Coronary artery (tissue), 2 donors: ENCODE data around the gene CEBPZOS.

Experiments used
- DNase-seq: peaks from one replicate; pipeline ENCODE4 v3.0.0-alpha.2; 2017; ENCODE audit warnings: low spot score
- H3K27ac ChIP-seq, 2 donors: fragments of 200-600 bp; sonication (generic); one replicate each; pipeline ENCODE4 v1.5.1; 2016 to 2019
- H3K4me3 ChIP-seq: fragments of 200-600 bp; sonication (generic); 2 replicates; pipeline ENCODE4 v1.5.1; 2016; ENCODE audit warnings: mild to moderate bottlenecking, moderate library complexity
- TF ChIP-seq, protein P1 (sequence below): fragments of 200-600 bp; sonication (generic); IDR thresholded peaks from one replicate; pipeline ENCODE4 v1.5.1; 2019; ENCODE audit warnings: antibody characterized with exemption

The CEBPZOS gene

DNA sequence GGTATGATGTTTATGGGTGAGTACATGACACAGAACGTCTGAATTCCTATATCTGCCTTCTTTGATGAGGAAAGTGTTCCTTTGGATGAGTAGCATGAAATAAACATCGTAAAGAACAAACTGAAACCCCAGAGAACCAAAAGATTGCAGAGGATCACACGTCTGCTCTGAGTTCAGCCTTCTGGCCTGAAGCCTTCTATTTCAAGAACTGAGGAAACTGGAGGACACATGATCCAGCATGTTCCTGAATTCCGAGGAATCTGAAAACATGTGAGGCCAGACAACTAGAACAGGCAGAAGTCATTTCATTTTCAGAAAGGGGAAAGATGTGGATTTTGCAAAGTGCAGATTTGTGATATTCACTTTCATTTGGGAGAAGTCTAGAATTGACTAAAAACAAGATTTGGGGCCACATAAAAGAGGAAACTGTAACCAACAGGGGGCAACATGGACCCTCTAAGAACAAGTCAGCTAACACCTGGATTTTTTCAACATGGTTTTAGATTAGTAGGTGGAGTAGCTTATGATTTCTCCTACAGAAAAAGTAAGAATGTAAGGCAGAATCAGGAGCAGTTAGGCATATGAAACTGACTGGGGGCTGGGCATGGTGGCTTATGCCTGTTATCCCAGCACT lies 16.2 kb upstream of the CEBPZOS start:
- Histone ChIP-seq H3K27ac (no peak overlapping the region), H3K4me3 (no peak overlapping the region)
- TF ChIP-seq, protein P1, sequence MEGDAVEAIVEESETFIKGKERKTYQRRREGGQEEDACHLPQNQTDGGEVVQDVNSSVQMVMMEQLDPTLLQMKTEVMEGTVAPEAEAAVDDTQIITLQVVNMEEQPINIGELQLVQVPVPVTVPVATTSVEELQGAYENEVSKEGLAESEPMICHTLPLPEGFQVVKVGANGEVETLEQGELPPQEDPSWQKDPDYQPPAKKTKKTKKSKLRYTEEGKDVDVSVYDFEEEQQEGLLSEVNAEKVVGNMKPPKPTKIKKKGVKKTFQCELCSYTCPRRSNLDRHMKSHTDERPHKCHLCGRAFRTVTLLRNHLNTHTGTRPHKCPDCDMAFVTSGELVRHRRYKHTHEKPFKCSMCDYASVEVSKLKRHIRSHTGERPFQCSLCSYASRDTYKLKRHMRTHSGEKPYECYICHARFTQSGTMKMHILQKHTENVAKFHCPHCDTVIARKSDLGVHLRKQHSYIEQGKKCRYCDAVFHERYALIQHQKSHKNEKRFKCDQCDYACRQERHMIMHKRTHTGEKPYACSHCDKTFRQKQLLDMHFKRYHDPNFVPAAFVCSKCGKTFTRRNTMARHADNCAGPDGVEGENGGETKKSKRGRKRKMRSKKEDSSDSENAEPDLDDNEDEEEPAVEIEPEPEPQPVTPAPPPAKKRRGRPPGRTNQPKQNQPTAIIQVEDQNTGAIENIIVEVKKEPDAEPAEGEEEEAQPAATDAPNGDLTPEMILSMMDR: no peak
- no peak for DNase-seq

DNA sequence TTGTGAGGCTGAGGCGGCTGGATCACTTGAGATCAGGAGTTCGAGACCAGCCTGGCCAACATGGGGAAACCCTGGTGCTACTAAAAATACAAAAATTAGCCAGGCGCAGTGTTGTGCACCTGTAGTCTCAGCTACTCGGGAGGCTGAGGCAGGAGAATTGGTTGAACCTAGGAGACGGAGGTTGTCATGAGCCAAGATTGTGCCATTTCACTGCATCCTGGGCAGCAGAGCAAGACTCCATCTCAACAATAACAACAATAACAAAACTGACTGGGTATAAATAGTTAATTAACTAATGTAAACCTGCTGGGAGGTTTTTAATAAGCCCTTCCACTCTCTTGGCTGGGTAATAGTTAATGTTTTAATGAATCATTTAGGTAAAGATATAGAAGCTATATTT lies 15.7 kb upstream of the CEBPZOS start:
- TF ChIP-seq, protein P1: no peak
- DNase-seq: no peak
- Histone ChIP-seq H3K27ac (no peak overlapping the region), H3K4me3 (no peak overlapping the region)

DNA sequence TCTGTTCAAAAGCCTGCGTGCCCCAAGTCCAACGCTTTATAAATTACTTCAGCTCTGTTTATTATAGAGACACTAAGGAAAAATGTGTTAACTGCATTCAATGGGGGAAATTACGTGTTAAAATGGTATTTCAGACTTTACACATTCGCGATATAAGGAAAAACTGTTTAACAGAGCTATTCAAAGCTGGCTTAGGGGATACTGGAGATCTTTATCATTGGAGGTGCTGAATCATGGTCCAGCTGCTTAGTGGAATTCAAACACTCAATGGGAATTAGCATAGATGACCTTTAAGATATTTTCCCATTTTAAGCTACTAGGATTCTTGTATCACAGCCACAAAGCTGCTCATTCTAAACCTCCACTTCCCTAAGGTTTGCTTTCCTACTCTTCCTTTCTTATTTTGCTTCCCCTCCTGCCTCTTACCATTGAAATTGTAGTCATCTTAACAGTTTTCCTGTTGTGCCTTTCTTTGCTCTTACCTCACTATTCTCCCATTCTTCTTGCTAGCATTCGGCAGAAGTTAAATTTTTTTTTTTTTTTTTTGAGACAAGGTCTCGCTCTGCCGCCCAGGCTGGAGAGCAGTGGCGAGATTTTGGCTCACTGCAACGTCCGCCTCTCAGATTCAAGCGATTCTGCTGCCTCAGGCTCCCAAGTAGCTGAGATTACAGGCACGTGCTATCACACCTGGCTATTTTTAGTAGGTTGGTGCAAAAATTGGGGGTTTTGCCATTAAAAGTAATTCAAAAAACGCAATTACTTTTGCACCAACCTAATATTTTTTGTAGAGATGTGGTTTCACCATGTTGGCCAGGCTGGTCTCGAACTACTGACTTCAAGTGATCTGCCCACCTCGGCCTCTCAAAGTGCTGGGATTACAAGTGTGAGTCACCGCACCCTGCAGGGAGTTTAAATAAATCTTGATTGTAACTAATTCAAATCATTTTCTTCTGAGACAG lies 14.3 kb upstream of the CEBPZOS start:
- no peak for DNase-seq
- H3K4me3 ChIP-seq: no peak overlapping the region
- TF ChIP-seq, protein P1: no peak
- H3K27ac ChIP-seq: no peak overlapping the region

DNA sequence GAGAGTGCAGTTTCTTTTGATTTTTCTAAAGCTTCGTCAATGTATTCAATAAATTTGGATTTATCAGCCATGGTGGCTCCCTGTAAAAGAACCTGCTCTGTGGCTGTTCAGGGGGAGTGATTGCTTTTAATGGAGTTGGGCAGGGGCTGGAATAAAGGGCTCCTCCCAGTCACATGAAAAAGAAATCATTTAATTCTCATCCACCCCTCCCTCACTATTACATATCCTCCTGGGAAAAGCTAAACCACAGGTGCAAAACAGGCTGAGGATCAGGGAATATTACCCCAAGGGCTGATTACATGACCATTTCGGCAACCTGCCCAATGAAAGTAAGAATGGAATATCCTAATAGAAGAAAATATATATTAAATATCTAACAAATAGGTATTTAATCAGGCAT lies 7.7 kb upstream of the CEBPZOS start, which contains the start of gene SULT6B1:
Gene SULT6B1, minus strand, starts transcription at position 101 of the 400 bp plus-strand sequence. Its CDS starts 30 bp downstream, at position 71.
- no peak within 1 kb of the TSS for H3K27ac ChIP-seq
- no peak for DNase-seq
- TF ChIP-seq, protein P1: no peak
- H3K4me3 ChIP-seq: no peak within 1 kb of the TSS

DNA sequence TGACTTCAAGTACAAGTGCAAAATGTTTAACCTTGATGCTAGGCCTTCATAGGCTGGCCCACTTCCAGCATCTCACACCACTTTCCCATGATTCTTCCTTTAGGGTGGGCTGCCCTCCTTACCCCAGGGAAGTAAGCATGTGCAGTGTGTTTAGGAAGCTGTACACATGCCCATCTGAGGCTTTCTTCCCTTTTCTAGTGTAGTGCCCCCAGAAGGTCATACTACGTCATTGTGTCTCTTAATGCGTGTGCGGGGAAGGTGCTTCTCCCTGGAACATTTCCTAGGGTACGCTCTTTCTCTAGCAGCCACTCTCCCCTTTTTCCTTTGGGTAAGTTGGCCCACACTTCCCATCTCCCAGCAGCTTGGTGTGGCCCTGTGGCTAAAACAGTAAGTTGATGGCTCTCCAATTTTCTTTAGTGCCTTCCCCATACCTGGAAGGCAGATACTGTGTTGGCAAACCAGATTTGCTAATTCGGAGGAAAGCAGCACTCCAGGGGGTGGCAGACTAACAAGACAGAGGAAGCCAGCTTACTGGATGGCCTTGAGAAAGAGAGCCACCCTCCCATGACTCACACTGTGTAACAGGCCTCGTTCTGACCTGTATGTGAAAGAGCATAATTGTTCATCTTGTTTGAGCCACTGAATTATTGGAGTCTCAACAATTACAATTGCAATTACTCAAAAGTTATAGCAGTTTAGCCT lies 6.7 kb upstream of the CEBPZOS start:
- Histone ChIP-seq H3K27ac (no peak overlapping the region), H3K4me3 (no peak overlapping the region)
- TF ChIP-seq, protein P1: no peak
- no peak for DNase-seq

DNA sequence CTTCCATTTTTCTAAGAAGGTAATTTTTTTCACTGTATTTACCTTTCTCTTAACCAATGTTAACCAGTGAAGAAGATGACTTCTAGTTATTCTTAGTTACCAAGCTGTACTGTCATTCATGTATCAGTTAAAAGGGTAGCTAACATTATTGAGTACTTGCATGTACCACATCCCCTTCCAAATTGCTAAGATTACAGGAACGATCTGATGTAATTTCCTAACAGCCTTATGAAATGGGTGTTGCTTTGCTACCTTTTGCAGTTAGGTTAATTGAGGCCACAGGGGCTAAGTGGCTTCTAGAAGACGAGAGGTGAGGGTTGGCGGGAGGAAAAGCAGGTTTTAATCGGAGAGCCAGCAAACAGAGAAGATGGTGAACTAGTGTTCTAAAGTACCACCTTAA lies 6.0 kb upstream of the CEBPZOS start:
- TF ChIP-seq, protein P1: no peak
- Histone ChIP-seq H3K4me3 (no peak overlapping the region), H3K27ac (no peak overlapping the region)
- no peak for DNase-seq
